Measurements from ENCODE around the gene PSMD11.

DNA sequence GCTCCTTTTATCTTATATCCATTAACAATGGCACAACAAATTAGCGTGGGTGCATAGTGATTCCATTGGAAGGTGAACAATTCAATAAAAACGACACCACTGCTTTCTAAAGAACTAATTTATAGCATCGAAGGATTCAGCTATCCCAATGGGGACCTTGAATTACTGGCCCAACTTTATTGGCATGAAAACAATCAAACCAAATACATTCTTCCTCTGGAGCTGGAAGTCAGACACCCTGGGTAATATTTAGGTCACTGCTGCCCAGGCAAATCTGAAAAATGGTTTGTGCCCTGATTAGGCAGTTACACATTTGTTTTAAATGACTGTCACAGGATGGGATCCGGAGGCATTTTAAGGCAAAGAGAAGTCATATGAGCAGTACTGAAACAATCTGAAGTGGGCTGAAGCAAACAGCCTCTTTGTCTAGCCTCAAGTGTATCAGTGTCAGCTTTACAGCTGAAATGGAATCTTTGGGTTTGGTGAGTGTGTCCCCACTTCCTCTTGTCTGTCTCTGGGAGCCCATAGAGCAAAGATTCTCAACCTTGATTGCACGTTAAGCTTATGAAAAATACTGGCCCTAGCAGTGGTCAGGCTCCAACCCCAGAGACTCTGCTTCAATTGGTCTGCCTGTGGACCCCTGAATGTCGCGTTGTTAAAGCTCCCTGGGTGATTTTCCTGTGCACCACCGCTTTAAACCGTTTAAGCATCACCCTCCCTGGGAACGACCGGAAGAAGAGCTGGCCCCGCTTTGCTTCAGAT lies 72.8 kb downstream of the PSMD11 start:
- TF ChIP-seq CTCF (IDR thresholded peaks at IDR 0.05; ENCODE audit: extremely low read depth in 1 of 2, insufficient read depth in 1 of 2, low read depth in 1 of 2, low read length in 2 of 2): no peak
- TF ChIP-seq FOS (IDR thresholded peaks at IDR 0.05; ENCODE audit: borderline replicate concordance, insufficient read depth, low read length): no peak
- TF ChIP-seq POLR2A (IDR thresholded peaks at IDR 0.05; ENCODE audit: low read depth, low read length): no peak
- no peak for TF ChIP-seq POLR2AphosphoS5 (IDR thresholded peaks at IDR 0.05; ENCODE audit: insufficient read depth, low read depth, low read length)
